GM12801 (cell line): ENCODE data around the gene KRT4.

Experiments
- CTCF ChIP-seq: IDR thresholded peaks from one replicate; pipeline ENCODE4 v1.5.1; 2011; ENCODE audit warnings: control low read depth; ENCODE audit not compliant: insufficient read length; ENCODE audit errors: extremely low read depth

Gene KRT4

DNA sequence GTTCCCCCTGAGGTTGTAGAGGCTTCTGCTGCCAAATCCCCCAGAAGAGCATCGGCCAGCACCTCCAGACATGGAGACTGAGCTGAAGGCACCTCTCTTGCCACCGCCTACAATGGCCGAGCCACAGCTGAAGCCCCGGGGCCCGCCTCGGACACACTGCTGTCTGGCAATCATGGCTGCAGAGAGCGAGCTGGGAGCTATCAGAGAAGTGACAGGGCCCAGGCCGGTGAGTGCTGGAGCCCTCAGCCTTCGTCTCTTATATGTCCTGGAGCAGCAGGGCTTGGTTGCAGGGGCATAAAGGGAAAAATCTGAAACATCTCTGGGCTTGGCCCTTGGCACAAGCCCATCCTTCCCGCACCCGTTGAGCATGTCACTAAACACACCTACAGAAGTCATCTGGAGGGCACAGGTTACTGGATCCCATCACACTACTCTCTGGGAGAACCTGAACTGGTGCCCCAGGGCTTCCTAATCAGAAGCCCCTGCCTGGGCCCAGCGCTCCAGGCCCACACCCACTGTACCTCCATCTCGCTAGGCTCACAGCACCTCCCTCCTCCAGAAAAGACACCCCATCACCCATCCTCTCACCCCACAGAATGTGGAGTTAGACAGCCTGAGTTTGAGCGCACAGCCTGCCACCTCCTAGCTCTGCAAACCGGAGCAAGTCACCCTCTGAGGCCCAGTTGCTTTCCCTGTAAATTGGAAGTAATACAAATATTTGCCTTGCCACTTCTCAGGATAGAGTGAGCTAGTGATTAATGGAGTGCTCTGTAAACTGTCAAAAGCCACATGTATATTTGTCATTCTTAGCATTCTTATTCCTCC, at the start of gene KRT4:
Gene KRT4, minus strand, starts transcription at position 232 of the 825 bp plus-strand sequence. Its CDS starts 58 bp downstream, at position 174.
- TF ChIP-seq CTCF = no peak

DNA sequence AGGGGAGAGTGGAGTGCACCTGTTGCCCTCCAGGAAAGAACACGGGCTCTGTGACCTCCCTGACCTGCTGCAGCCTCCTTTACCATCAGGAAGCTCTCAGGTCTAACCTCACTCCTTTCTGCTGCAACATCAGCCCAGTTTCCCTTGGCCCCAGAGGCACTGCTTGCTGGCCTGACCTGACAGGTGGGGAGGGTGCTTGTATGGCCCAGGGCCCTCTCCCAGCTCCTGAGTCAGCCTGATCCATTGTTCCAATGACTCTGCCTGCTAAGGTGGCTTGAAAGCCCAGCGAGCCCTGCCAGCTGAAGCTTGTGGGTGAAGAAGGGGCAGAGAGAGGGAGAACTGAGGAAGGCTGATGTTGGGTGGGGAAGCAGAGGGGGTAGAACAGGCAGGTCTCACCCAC, 48.1 kb upstream of the KRT4 start:
- no peak for TF ChIP-seq CTCF

GRCh38 chr12:52861511-52861910, 47.6 kb upstream of the KRT4 start:
- TF ChIP-seq CTCF = no peak

GRCh38 chr12:52860102-52860823, 46.3 kb upstream of the KRT4 start:
- no peak for TF ChIP-seq CTCF

- no peak for TF ChIP-seq CTCF
Observed at GRCh38 chr12:52857500-52857899, 43.6 kb upstream of the KRT4 start.

DNA sequence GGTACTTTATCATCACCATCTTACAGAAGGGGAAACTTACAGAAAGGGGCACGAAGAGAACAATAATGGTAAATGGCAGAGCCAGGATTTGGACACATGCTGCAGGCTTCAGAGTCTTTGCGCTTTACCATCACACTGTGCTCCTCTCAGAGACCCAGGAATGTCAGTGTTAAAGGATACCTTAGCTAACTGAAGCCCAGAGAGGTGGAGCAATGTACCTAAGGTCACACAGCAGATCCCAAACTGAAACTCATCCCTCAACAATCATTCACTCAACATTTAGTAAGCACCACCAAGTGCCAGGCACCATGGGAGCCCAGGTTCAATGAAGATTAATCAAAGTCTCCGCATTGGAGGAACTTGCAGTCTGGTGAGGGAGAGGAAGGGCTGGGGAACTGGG, 42.9 kb upstream of the KRT4 start:
- no peak for TF ChIP-seq CTCF

GRCh38 chr12:52851787-52852186, 37.9 kb upstream of the KRT4 start:
- TF ChIP-seq CTCF = no peak
